GM21515 (cell line): ENCODE results near the gene AR.

Experiments
- ATAC-seq: cut with Tn5 transposase; IDR thresholded peaks from one replicate; pipeline ENCODE4 v1.9.1; 2021; ENCODE audit not compliant: unreplicated experiment

Gene AR

DNA sequence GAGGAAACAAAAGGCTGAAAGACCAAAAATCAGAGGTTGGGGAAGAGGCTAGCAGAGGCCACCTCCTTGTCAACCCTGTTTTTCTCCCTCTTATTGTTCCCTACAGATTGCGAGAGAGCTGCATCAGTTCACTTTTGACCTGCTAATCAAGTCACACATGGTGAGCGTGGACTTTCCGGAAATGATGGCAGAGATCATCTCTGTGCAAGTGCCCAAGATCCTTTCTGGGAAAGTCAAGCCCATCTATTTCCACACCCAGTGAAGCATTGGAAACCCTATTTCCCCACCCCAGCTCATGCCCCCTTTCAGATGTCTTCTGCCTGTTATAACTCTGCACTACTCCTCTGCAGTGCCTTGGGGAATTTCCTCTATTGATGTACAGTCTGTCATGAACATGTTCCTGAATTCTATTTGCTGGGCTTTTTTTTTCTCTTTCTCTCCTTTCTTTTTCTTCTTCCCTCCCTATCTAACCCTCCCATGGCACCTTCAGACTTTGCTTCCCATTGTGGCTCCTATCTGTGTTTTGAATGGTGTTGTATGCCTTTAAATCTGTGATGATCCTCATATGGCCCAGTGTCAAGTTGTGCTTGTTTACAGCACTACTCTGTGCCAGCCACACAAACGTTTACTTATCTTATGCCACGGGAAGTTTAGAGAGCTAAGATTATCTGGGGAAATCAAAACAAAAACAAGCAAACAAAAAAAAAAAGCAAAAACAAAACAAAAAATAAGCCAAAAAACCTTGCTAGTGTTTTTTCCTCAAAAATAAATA, 179.9 kb downstream of the AR start:
- no peak for ATAC-seq

DNA sequence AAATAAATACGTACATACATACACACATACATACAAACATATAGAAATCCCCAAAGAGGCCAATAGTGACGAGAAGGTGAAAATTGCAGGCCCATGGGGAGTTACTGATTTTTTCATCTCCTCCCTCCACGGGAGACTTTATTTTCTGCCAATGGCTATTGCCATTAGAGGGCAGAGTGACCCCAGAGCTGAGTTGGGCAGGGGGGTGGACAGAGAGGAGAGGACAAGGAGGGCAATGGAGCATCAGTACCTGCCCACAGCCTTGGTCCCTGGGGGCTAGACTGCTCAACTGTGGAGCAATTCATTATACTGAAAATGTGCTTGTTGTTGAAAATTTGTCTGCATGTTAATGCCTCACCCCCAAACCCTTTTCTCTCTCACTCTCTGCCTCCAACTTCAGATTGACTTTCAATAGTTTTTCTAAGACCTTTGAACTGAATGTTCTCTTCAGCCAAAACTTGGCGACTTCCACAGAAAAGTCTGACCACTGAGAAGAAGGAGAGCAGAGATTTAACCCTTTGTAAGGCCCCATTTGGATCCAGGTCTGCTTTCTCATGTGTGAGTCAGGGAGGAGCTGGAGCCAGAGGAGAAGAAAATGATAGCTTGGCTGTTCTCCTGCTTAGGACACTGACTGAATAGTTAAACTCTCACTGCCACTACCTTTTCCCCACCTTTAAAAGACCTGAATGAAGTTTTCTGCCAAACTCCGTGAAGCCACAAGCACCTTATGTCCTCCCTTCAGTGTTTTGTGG, 180.7 kb downstream of the AR start:
- ATAC-seq = no peak

DNA sequence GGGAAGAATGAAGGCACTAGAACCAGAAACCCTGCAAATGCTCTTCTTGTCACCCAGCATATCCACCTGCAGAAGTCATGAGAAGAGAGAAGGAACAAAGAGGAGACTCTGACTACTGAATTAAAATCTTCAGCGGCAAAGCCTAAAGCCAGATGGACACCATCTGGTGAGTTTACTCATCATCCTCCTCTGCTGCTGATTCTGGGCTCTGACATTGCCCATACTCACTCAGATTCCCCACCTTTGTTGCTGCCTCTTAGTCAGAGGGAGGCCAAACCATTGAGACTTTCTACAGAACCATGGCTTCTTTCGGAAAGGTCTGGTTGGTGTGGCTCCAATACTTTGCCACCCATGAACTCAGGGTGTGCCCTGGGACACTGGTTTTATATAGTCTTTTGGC, 181.7 kb downstream of the AR start:
- no peak for ATAC-seq

DNA sequence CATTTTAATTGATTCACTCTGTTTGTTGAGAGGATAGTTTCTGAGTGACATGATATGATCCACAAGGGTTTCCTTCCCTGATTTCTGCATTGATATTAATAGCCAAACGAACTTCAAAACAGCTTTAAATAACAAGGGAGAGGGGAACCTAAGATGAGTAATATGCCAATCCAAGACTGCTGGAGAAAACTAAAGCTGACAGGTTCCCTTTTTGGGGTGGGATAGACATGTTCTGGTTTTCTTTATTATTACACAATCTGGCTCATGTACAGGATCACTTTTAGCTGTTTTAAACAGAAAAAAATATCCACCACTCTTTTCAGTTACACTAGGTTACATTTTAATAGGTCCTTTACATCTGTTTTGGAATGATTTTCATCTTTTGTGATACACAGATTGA, 182.2 kb downstream of the AR start:
- ATAC-seq = no peak

DNA sequence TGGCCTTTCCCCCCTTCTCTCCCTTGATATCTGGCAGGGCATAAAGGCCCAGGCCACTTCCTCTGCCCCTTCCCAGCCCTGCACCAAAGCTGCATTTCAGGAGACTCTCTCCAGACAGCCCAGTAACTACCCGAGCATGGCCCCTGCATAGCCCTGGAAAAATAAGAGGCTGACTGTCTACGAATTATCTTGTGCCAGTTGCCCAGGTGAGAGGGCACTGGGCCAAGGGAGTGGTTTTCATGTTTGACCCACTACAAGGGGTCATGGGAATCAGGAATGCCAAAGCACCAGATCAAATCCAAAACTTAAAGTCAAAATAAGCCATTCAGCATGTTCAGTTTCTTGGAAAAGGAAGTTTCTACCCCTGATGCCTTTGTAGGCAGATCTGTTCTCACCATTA, 183.8 kb downstream of the AR start:
- ATAC-seq = no peak

DNA sequence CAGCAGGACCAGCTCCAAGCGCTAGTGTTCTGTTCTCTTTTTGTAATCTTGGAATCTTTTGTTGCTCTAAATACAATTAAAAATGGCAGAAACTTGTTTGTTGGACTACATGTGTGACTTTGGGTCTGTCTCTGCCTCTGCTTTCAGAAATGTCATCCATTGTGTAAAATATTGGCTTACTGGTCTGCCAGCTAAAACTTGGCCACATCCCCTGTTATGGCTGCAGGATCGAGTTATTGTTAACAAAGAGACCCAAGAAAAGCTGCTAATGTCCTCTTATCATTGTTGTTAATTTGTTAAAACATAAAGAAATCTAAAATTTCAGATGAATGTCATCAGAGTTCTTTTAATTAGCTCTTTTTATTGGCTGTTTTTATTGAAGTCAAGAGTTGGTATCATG, 186.5 kb downstream of the AR start:
- ATAC-seq = no peak

DNA sequence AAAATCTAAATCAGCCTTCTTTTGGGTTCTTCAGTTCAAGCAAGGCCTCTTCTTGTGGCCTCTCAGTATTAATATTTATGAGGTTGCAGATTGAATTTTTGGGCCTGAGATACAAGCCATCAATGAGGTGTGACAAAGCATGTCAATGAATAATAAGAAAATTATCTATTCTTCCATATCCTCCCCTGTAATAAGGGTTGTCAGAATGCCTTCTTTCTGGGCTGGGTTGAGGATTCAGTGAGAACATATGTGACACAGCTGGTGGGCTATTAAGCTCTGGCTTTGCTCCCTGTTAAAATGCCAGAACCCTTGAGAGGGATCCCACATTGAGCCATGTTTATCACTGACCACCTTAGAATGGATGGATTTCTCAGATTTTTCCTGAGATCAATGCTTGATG, 187.2 kb downstream of the AR start:
- ATAC-seq = no peak

DNA sequence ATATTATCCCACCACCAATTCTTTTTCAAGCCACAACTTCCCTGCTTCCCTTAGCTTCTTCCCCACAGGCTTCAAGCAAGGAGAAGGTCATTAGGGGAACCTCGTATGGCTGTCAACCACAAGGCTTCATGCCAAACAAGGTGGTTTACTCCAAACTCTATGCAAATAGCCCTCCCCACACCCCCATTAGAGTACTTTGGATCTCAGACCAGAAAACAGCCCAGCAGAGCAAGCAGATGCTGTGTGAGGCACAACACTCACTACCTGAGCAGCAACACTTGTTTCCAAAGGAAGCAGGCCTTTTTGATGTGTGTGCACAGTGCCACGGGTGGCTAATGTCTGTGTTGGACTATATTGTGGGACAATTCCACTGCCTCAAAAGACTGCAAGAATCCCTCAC, 189.0 kb downstream of the AR start:
- ATAC-seq = no peak

DNA sequence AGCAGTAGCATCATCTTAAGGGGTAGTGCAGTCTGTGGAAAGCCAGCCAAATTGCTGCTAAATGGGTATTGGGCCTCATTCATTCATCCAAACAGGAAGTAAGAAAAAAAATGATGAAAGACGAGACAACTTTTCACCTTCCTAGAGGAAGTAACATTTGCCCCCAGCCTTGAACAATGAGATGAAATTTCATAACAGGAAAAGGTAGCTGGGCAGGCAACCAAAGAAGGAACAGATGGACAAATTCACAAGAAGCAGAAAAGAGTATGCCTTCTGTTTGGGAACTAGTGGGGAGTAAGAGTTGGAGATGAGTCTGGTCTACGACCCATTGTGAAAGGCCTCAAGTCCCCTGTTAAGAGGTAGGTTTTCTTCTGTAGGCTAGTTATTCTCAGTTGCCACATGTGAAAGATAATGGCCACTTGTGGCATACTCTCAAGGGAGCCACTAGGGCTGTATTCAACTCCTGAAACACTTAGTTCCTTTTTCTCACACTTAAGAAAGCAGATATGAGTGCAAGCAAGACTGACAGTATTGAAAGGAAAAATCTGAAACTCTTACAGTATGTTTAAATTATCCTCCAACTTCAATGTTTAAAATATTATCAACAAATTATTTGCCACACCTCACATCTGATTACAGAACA, 190.4 kb downstream of the AR start:
- ATAC-seq = no peak

DNA sequence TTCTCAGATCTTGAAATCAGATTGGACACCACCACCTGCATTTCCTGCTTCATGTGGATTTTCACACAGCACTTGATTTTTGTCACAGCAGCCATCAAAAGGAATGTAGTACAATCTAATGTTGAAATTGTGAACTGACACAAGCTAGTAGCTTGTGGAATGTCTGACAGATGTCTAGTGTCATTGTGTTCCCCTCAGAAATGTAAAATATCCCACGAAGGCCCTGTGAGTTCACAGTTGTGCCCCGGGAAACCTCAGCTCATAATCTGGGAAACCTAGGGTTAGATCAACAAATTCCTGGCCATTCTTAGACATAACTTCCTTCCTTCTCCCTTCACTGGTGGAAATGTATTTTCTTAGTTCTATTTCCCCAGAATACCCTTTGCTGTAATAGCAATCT, 205.7 kb downstream of the AR start:
- no peak for ATAC-seq

DNA sequence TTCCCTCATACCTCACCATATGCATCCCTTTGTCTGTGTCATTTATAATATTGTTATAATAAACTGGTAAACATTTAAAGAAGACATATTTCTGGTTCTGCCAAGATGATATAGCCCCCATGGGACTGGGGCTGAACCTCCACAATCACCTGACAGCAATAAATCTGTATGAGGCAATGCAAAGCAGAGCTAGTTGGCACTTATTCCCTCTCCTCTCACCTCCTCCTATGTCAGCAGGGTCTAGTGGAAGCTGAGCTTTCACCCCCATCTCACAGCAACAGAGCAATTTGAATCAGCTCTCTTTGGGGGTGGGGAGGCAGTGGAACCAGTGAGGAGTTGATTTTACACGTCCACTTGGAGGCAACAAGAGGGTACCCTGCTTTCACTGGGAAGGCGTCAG, 206.9 kb downstream of the AR start:
- ATAC-seq = no peak

DNA sequence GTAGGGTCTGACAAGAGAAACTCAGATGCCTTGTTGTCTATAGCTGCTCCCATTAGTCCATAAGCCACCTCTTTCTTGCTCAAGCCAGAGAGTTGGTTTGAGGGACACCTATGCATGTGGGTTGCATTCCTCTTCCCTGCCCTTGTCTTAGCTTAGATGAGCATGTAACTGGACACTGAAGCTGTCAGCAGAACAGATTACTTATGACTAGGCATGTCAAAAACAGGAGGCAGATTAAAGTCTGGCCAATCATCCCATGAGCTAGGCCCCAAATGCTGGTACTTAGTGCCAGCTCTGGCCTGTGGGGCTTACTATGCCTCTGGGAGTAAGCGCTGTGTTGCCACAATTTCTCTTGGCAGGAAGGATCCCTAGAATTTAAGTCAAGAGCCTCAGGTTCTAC, 215.2 kb downstream of the AR start:
- ATAC-seq = no peak

DNA sequence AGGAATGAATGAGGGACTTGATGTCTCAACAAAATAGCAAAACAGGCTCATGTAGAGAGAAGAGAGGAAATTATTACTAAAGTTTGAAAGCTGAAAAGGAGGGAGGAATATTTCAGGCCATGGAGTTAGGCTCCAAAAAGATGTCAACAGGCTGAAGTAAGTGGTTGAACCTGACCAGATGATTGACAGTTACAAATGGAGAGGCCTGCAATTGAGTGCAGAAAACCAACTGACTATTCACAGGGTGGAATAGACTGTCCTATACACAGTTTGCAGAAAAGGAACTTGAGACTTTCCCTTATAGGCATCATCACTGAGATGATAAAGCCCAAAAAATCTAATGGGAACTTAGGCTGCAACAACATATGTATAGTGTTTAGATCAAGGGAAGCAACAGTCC, 233.3 kb downstream of the AR start:
- ATAC-seq = no peak

DNA sequence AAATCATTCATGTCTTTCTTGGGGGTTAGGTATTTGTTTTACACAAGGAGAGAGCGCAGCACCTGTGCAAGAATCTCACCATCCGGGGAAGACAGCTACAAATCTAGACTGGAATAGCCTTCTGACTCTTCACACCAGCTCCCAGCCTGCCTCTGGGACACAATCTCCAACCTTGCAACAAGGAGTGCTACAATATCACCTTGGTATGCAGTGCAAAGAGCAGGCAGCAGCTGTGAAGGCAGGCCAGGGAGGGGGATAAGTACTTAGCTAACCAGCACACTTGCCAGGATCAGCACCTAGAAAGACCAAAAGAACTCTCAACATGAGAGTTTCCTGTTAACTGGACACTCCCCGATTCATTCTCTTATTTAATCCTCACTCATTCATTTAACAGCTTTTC, 235.3 kb downstream of the AR start:
- no peak for ATAC-seq
